ENCODE data around the gene OR52E6.

The OR52E6 gene

GRCh38 chr11:5841797-5842196 is at the start of gene OR52E6:
Gene OR52E6 (minus strand): TSS chr11:5841897. CDS start chr11:5841897, 0 bp downstream.
- no peak for DNase-seq

DNA sequence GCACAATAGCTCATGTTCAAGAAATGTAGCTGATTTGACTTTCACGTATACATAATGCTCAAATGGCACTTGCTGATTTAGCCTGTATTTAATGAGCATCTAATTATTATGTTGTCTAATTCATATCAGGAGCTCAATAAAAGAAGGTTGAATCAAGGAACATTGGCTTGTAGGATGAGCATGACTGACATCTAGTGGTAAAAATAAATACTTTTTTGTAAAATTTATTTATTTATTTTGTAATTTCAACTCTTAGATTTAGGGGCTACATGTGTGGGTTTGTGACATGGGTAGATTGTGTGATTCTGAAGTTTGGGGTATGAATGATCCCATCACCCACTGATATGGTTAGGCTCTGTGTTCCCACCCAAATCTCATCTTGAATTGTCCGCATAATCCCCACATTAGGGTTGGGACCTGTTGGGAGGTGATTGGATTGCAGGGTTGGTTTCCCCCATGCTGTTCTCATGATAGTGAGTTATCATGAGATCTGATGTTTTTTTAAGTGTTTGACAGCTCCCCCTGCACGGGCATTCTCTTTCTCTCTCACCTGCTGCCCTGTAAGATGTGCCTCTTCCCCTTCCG is 49.6 kb upstream of the OR52E6 start:
- no peak for DNase-seq

- DNase-seq = no peak
Observed at GRCh38 chr11:5887661-5888060, 46.0 kb upstream of the OR52E6 start.

DNA sequence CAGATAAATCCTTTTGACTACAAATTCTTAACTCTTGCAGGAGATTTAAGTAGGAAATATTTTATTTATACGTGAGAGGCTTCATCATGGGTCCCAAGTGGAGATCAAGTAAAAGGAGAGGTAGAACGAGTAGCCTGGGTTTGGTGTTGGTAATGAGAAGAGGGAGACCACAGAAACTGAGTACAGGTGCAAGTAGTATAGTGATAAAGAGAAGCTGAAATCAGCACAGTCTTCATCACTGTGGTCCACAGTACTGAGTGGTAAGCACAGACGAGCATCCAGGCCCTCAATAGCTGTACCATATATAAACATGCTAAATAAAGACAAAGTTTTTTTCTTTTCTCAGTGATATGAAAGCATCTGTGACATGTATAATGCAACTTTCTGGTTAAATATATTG is 45.5 kb upstream of the OR52E6 start:
- DNase-seq = no peak

- DNase-seq = no peak
Observed at GRCh38 chr11:5881756-5882155, 40.1 kb upstream of the OR52E6 start.

GRCh38 chr11:5880329-5880728 is 38.6 kb upstream of the OR52E6 start, which contains the start of gene OR52E4:
Gene OR52E4 (plus strand): TSS chr11:5880629. CDS start chr11:5884293, 3,664 bp downstream.
- DNase-seq = no peak

DNA sequence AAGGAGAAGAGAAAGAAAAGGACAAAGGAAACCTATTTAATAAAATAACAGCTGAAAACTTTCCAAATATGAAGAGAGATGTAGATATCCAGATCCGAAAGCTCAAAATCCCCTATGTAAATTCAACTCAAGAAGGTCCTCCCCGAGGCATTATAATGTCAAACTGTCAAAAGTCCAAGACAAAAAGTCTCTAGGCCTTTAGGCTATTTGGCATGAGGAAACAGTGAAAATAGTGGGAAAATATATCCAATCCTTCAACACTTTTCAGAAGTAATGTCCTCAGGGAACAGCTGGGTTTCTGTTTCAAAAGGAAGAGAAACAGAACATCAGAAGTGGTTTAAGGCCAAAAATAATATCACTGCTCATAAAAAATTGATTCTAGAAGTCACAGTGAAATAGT is 36.9 kb upstream of the OR52E6 start:
- no peak for DNase-seq

GRCh38 chr11:5865826-5866225 is 24.1 kb upstream of the OR52E6 start:
- DNase-seq = no peak

DNA sequence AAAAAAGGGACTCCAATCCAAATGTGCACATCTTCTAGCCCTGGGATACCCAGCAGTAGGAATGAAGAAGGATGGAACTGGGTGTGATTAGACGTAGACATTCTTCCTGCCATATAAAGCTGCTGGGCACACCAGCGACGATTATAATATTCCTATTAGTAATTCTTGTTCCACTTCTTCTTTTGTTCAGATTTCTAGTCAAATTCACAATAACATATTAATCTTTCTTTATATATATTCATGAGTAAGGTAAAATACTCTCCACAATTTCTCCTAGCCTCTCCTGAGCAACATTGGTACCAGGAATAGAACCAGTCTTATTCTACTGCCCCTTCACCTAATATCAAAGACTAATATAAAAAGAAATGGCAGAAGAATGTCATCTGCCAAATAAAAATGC is 15.9 kb upstream of the OR52E6 start, which contains the start of gene OR52E8:
OR52E8 (minus strand) TSS at position 101 of the 400 bp plus-strand sequence; CDS start at position 101, 0 bp downstream.
- no peak for DNase-seq

DNA sequence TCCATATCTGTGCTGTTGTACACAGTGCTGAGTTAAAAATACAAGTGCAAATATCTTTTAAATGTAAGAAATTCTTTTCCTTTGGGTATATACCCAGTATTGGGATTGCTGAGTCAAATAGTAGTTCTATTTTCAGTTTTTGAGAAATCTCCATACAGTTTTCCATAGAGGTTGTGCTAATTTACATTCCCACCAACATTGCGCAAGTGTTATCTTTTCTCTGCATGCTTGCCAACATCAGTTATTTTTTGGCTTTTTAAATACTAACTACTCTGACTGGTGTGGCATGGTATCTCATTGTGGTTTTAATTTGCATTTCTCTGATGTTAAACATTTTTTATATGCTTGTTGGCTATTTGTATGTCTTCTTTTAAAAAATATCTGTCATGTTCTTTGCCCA is 9.3 kb upstream of the OR52E6 start:
- no peak for DNase-seq

DNA sequence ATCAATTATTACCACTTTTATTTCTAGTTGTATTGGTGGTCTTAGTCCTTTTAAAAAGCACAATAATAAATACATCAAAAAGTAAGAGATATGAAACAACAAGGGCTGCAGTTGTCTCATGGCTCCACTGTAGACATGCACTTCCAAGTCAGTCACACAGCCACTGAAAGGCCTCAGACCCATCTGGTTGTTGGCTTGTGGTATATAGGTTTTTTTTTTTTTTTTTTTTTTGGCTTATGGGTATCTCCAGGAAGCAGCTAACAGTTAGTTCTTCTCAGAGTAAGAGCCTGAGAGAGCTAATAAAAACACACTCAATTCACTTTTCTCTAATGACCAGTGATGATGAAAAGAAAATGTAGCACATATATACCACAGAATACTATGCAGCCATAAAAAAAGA is 6.0 kb upstream of the OR52E6 start:
- DNase-seq = no peak

DNA sequence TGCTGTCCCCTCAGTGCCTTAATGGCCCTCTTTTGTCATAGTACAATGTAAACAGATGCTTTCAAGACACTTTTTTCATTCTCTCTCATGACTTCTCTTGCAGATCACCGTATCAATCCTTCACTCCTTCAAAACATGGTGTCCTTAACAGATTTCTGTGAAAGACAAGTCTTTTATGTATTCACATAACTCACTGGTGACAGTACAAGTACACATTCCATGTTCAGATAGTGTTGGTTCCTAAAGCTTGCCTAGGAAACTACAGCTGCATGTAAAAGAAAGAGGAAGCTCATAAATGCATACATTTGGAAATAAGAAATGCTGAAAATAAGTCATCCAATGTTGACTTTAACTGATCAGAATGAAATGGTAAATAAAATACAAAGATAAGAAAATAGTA is 5.0 kb upstream of the OR52E6 start:
- no peak for DNase-seq

DNA sequence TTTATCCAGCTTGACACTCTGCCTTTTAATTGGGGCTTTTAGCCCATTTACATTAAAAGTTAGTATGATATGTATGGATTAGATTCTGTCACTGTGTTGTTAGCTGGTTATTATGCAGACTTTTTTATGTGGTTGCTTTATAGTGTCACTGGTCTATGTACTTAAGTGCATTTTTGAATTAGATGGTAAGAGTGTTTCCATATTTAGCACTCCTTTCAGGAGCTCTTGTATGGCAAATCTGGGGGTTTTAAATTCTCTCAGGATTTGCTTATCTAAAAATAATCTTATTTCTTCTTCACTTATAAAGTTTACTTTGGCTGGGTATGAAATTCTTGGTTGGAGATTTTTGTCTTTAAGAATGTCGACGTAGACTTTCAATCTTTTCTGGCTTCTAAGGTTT is 4.0 kb downstream of the OR52E6 start:
- DNase-seq = no peak

GRCh38 chr11:5833446-5833845 is 8.3 kb downstream of the OR52E6 start:
- DNase-seq = no peak

- DNase-seq = no peak
Observed at GRCh38 chr11:5831196-5831829, 10.4 kb downstream of the OR52E6 start.

GRCh38 chr11:5818245-5818886 is 23.3 kb downstream of the OR52E6 start:
- DNase-seq = no peak

DNA sequence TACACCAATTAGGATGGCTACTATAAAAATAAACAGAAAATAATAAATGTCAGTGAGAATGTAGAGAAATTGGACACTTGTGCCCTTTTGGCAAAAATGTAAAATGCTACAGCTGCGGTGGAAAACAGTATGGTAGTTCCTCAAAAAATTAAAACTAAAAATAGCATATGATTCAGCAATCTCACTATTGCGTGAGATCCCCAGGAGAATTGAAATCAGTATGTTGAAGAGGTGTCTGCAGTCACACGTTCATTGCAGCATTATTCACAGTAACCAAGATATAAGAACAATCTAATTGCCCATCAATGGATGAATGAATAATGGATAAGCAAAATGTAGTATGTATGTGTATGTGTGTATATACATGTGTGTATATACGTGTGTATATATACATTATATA is 26.2 kb downstream of the OR52E6 start:
- no peak for DNase-seq

- no peak for DNase-seq
Observed at GRCh38 chr11:5809905-5810795, 31.5 kb downstream of the OR52E6 start.

GRCh38 chr11:5809122-5809519 is 32.6 kb downstream of the OR52E6 start:
- peak; percentile 3 for DNase-seq

GRCh38 chr11:5808500-5809121 is 33.1 kb downstream of the OR52E6 start, which contains the start of gene OR52N2:
Gene OR52N2 (plus strand): TSS chr11:5808924. CDS start chr11:5820336, 11,412 bp downstream.
- peak; percentile 79 for DNase-seq

DNA sequence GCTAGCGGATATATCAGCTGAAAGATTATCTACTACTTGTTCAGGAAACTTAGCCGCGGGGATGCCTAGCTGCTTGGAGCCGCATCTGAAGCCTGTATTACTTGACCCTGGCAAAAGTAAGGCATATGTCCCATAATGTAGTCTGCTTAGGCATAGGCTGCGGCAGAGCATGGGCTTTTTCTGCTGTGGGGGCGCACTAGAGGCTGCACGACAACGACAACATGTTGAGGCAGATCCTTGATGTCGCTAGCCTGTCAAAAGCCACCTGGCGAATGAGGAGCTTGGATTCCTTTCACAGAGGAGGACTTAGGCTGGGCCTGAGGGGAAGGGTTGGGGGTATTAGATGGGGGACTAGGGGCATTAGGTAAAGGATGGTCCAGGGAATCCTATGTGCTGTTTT is 34.1 kb downstream of the OR52E6 start:
- no peak for DNase-seq

DNA sequence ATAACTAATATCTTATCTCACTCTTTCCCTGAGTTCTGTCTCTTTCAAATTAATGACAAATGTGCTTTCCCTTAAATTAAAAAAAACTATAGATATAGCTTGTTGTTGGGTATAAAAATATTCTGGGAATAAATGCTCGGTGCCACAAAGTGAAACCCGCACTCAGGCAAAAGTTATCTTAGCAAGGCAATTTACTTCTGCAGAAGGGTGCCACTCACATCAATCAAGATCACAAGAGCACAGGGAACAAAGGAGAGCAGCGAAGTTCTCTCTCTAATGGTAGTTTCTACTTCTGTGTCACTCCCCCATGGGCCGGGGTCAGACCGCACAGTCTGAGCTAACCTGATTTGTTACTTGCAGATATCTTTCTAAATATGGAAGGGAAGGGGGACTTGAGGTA is 37.7 kb downstream of the OR52E6 start:
- no peak for DNase-seq

DNA sequence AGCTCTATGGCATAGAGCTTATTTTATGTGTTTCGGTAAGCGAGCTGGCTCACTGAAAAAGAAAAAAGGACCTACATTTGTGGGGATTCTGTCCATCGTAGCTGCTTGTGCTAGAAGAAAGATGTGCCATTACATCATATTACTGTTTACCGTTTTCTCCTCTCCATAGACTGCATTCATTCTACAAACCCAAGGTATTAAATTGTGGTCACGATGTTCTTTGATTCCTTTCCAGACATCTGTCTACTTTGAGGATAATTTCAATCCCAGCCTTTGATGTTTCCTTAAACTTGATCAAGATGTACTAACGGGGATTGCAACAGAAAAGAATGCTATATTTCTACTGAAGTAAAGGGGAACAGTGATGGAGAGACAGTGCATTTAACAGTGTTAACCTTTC is 45.2 kb downstream of the OR52E6 start:
- DNase-seq = no peak

Measured in CD4-positive, alpha-beta T cell treated with Interleukin-17A for 4 hours (primary cell).